ENCODE data around the gene CELF3.

Gene CELF3

DNA sequence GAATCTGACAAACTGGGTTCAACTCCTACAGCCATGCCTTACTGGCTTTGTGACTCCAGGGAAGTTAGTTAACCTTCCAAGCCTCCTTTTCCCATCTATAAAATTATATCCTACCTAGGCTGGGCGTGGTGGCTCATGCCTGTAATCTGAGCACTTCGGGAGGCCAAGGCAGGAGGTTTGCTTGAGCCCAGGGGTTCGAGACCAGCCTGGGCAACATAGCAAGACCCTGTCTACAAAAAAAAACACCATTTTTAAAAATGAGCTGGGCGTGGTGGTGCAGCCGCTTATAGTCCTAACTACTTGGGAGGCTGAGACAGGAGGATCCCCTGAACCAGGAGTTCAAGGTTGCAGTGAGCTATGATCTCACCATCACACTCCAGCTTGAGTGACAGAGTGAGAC, 15.1 kb downstream of the CELF3 start:
- Histone ChIP-seq H3K4me1 (ENCODE audit: insufficient read depth, low read length) (peaks cover 10% of the 10 kb centered on the region; the same call in 1 of the 2 replicates), H3K4me3 (ENCODE audit: low read depth in 1 of 2, low read length in 2 of 2) (no peak overlapping the region), H3K27me3 (ENCODE audit: insufficient read depth, low read length, poor library complexity) (no peaks in the 10 kb centered on the region), H3K9ac (ENCODE audit: low read depth, low read length) (no peak overlapping the region), H2AFZ (ENCODE audit: low read depth, low read length) (no peak overlapping the region), H3K36me3 (ENCODE audit: insufficient read depth, low read length) (peaks cover 41% of the 10 kb centered on the region), H4K20me1 (ENCODE audit: insufficient read depth, low read length) (no peaks in the 10 kb centered on the region), H3K27ac (ENCODE audit: low read length) (no peak overlapping the region), H3K79me2 (ENCODE audit: insufficient read depth, low read length) (no peaks in the 10 kb centered on the region), H3K9me3 (ENCODE audit: insufficient read depth, low read length, severe bottlenecking) (no peaks in the 10 kb centered on the region), H3K4me2 (ENCODE audit: insufficient read depth, low read length) (no peak overlapping the region)
- ATAC-seq (ENCODE audit: insufficient read depth, low read depth) = no peak
- no peak for TF ChIP-seq EZH2 (IDR thresholded peaks at IDR 0.05; ENCODE audit: borderline replicate concordance, low read depth, low read length, severe bottlenecking)
- TF ChIP-seq, protein P1, sequence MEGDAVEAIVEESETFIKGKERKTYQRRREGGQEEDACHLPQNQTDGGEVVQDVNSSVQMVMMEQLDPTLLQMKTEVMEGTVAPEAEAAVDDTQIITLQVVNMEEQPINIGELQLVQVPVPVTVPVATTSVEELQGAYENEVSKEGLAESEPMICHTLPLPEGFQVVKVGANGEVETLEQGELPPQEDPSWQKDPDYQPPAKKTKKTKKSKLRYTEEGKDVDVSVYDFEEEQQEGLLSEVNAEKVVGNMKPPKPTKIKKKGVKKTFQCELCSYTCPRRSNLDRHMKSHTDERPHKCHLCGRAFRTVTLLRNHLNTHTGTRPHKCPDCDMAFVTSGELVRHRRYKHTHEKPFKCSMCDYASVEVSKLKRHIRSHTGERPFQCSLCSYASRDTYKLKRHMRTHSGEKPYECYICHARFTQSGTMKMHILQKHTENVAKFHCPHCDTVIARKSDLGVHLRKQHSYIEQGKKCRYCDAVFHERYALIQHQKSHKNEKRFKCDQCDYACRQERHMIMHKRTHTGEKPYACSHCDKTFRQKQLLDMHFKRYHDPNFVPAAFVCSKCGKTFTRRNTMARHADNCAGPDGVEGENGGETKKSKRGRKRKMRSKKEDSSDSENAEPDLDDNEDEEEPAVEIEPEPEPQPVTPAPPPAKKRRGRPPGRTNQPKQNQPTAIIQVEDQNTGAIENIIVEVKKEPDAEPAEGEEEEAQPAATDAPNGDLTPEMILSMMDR (IDR thresholded peaks at IDR 0.05; ENCODE audit: borderline replicate concordance, extremely low read depth, low read length, poor library complexity, severe bottlenecking) = no peak
- DNase-seq = no peak

DNA sequence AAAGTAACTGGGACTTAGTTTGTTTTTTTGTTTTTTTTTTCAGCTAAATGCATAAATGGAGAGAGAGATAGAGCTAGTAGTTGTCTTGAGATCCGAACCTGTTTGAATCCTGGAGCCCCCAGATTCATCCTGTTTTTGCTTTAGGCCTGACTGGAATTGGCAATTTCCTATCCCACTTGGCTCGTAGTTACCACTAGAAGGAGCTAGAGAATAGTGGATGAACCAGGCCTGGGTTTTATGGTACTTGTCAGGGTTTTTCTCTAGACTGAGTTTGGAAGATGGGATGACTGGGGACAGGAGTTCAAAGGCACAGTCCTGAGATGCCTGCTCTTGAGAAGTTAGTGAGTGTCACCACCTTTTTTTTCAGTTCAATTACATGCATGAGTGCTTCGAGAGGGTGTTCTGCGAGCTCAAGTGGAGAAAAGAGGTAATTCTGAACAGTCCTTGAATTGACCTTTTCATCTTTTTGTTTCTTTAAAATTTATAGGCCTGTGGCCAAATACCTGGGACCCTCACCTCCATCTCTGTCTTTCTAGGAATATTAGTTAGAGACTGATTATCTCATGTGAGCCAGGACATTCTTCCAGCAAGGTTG, 23.4 kb downstream of the CELF3 start:
- H3K9ac ChIP-seq (ENCODE audit: low read depth, low read length) = no peak overlapping the region
- ATAC-seq (ENCODE audit: insufficient read depth, low read depth) (peak; percentile 37; the same call in 1 of the 3 replicates), DNase-seq (no peak)
- no peak overlapping the region for H2AFZ ChIP-seq (ENCODE audit: low read depth, low read length)
- no peak for TF ChIP-seq EZH2 (IDR thresholded peaks at IDR 0.05; ENCODE audit: borderline replicate concordance, low read depth, low read length, severe bottlenecking)
- TF ChIP-seq, protein P1 (IDR thresholded peaks at IDR 0.05; ENCODE audit: borderline replicate concordance, extremely low read depth, low read length, poor library complexity, severe bottlenecking) = peak; percentile 71
- no peak overlapping the region for H3K27ac ChIP-seq (ENCODE audit: low read length)
- no peaks in the 10 kb centered on the region for H3K27me3 ChIP-seq (ENCODE audit: insufficient read depth, low read length, poor library complexity)
- no peaks in the 10 kb centered on the region for H3K9me3 ChIP-seq (ENCODE audit: insufficient read depth, low read length, severe bottlenecking)
- no peaks in the 10 kb centered on the region for H3K4me1 ChIP-seq (ENCODE audit: insufficient read depth, low read length)
- H4K20me1 ChIP-seq (ENCODE audit: insufficient read depth, low read length) = no peaks in the 10 kb centered on the region
- no peak overlapping the region for H3K4me3 ChIP-seq (ENCODE audit: low read depth in 1 of 2, low read length in 2 of 2)
- H3K79me2 ChIP-seq (ENCODE audit: insufficient read depth, low read length) = no peaks in the 10 kb centered on the region
- H3K36me3 ChIP-seq (ENCODE audit: insufficient read depth, low read length) = peaks cover 51% of the 10 kb centered on the region
- no peak overlapping the region for H3K4me2 ChIP-seq (ENCODE audit: insufficient read depth, low read length)

DNA sequence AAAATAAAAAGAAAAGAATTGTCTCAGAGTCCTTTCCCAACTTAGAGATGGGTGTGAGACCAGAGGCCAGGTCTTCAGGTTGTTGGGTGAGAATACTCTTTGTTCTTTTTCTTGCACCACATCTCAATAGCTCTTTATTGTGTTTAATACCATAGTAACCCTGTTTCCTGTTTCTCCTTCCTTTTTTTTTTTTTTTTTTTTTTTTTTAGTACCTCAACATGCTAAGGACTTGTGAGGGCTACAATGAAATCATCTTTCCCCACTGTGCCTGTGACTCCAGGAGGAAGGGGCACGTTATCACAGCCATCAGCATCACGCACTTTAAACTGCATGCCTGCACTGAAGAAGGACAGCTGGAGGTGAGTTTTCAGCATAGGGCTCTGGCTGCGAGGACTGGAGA, 24.4 kb downstream of the CELF3 start:
- no peak overlapping the region for H3K4me2 ChIP-seq (ENCODE audit: insufficient read depth, low read length)
- no peak overlapping the region for H3K4me3 ChIP-seq (ENCODE audit: low read depth in 1 of 2, low read length in 2 of 2)
- no peak overlapping the region for H3K27ac ChIP-seq (ENCODE audit: low read length)
- no peaks in the 10 kb centered on the region for H3K4me1 ChIP-seq (ENCODE audit: insufficient read depth, low read length)
- H3K9ac ChIP-seq (ENCODE audit: low read depth, low read length) = no peak overlapping the region
- TF ChIP-seq, protein P1 (IDR thresholded peaks at IDR 0.05; ENCODE audit: borderline replicate concordance, extremely low read depth, low read length, poor library complexity, severe bottlenecking) = no peak
- no peak for TF ChIP-seq EZH2 (IDR thresholded peaks at IDR 0.05; ENCODE audit: borderline replicate concordance, low read depth, low read length, severe bottlenecking)
- ATAC-seq (ENCODE audit: insufficient read depth, low read depth) (no peak), DNase-seq (no peak)
- H3K9me3 ChIP-seq (ENCODE audit: insufficient read depth, low read length, severe bottlenecking) = no peaks in the 10 kb centered on the region
- no peaks in the 10 kb centered on the region for H3K79me2 ChIP-seq (ENCODE audit: insufficient read depth, low read length)
- peaks cover 45% of the 10 kb centered on the region for H3K36me3 ChIP-seq (ENCODE audit: insufficient read depth, low read length)
- no peaks in the 10 kb centered on the region for H3K27me3 ChIP-seq (ENCODE audit: insufficient read depth, low read length, poor library complexity)
- H2AFZ ChIP-seq (ENCODE audit: low read depth, low read length) = no peak overlapping the region
- H4K20me1 ChIP-seq (ENCODE audit: insufficient read depth, low read length) = no peaks in the 10 kb centered on the region
